Breast epithelium (tissue), 3 donors: ENCODE measurements around the gene SLC23A1.
"Not testable (repeated sequence)": the region's sequence is repeated elsewhere in the genome, so short reads cannot be mapped to it uniquely, and the experiment has no call there.

Source experiments
- POLR2A ChIP-seq: fragments of 450-650 bp; IDR thresholded peaks from one replicate; pipeline ENCODE4 v1.6.1; 2016; ENCODE audit warnings: antibody characterized with exemption, mild to moderate bottlenecking, moderate library complexity
- POLR2AphosphoS5 ChIP-seq, 3 donors: sonication (generic); formaldehyde crosslinking; IDR thresholded peaks; one replicate each; pipeline ENCODE4 v1.6.1; 2017; ENCODE audit warnings: antibody characterized with exemption in 3 of 3
- TF ChIP-seq, protein P1 (sequence below), 3 donors: fragments of 450-650 bp; IDR thresholded peaks; one replicate each; pipeline ENCODE4 v1.5.1; 2016 to 2017; ENCODE audit warnings: antibody characterized with exemption in 3 of 3, mild to moderate bottlenecking in 3 of 3, moderate library complexity in 3 of 3

DNA sequence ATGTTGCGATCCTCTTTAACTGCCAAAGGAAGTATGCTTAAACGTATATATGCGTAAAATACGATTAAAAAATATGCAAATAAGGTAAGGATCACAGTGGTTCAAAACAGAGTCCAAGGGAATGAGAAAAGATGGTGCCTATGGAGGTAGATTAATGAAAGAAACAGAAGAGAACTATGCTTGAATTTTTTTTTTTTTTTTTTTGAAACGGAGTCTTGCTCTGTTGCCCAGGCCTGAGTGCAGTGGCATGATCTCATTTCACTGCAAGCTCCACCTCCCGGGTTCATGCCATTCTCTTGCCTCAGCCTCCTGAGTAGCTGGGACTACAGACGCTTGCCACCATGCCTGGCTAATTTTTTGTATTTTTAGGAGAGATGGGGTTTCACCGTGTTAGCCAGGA is 37.7 kb downstream of the SLC23A1 start:
- TF ChIP-seq, protein P1, sequence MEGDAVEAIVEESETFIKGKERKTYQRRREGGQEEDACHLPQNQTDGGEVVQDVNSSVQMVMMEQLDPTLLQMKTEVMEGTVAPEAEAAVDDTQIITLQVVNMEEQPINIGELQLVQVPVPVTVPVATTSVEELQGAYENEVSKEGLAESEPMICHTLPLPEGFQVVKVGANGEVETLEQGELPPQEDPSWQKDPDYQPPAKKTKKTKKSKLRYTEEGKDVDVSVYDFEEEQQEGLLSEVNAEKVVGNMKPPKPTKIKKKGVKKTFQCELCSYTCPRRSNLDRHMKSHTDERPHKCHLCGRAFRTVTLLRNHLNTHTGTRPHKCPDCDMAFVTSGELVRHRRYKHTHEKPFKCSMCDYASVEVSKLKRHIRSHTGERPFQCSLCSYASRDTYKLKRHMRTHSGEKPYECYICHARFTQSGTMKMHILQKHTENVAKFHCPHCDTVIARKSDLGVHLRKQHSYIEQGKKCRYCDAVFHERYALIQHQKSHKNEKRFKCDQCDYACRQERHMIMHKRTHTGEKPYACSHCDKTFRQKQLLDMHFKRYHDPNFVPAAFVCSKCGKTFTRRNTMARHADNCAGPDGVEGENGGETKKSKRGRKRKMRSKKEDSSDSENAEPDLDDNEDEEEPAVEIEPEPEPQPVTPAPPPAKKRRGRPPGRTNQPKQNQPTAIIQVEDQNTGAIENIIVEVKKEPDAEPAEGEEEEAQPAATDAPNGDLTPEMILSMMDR (IDR thresholded peaks at IDR 0.05): not testable (repeated sequence)
- TF ChIP-seq POLR2A; POLR2AphosphoS5 (IDR thresholded peaks at IDR 0.05): not testable (repeated sequence)
